GM21723 (cell line): ENCODE measurements around the gene GIPC1.
A peak's percentile ranks its signal among the peaks of the same experiment; 100 is the strongest.
"Not testable (repeated sequence)": the region's sequence is repeated elsewhere in the genome, so short reads cannot be mapped to it uniquely, and the experiment has no call there.

ENCODE experiments used
- ATAC-seq: cut with Tn5 transposase; IDR thresholded peaks from one replicate; pipeline ENCODE4 v1.9.1; 2021; ENCODE audit warnings: mild to moderate bottlenecking, moderate library complexity; ENCODE audit not compliant: unreplicated experiment

The GIPC1 gene

DNA sequence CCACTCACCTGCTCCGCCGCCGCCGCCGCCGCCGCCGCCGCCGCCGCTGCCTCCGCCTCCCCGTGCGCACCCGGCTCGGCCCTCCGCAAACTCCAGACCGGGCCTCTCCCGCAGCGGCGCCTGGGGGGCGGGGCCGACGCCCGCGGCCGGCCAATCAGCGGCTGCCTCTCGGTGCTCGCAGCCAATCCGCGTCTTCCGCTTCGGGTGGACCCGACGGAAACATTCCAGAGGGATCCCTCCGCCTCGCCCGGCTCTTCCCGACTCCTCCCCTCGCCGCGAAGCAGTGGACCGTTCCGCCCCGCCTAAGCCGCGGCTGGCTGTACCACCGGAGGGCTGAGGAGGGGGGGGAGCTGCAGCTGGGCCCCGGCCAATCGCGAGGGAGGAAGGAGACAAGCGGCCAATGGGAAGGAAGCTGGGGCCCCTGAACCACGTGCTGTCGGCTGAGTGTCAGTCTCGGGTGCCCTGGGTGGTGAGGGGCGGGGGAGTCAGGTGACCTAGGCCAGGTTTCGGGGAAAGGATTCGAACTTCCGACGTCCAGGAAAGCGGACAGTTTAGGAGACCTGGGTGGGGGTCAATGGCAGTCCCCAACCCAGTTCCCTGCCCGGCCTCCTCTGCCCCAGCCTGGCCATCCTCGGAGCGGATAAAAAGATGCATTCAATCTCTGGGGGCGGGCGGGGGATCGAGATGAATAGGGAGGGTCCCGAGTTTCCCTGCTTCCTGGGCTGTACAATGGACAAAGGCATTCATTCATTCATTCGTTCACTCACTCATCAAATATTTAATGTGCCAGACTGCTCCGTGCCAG is at the start of gene GIPC1:
GIPC1 (minus strand) TSS at position 99 of the 805 bp plus-strand sequence. CDS start 13,151 bp downstream, outside the sequence.
- peak; percentile 80 for ATAC-seq

GRCh38 chr19:14545716-14546082 is 49.8 kb upstream of the GIPC1 start:
- ATAC-seq: no peak

DNA sequence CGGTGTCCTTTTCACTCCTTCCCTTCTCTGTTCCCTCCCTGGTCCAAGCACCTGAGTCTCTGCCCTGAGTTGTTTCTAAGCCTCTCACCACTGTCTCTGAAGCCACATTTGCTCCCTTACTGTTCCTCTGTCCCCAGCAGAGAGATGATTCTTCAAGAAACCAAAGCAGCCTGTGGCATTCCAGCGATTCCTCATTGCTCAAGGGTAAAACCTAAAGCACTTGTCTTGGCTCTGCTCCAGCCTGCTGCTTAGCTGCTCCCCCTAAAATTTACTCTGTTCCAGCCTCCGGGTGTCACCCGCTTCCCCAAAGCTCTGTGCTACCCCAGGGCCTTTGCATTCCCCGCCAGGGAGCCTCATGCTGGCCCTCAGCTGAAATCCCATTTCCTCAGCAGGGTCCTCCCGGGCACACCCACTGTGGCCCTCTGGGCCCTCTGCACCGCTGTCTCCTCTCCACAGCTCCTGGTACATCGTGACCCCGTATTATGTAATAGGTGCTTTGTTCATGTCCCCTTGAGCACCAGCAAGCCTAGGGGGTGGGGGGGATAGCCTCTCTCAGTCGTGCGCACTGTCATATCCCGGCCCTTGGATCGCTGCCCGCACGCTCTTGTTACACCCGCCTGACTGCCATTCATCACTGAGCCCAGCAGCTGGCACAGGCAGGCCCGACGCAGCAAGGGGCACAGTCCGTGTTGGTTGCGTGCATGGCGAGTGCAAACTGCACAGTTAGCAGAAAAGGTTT is 49.2 kb upstream of the GIPC1 start:
- ATAC-seq: no peak

- ATAC-seq: no peak
Measured at GRCh38 chr19:14544047-14544446, 48.1 kb upstream of the GIPC1 start.

- ATAC-seq: no peak
Measured at GRCh38 chr19:14542711-14543328, 46.9 kb upstream of the GIPC1 start.

DNA sequence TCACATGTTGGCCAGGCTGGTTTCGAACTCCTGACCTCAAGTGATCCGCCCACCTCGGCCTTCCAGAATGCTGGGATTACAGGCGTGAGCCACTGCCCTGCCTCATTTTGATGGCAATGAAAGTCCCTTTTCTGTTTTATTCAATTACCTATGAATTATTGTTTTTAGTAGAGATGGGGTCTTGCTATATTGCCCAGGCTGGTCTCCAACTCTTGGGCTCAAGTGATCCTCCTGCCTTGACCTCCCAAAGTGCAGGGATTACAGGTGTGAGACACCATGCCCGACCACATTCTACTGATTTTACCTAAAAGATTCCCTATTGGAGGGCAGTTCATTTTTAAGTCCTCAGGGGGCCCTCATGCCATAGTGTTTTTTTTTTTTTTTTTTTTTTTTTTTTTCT is 46.1 kb upstream of the GIPC1 start:
- ATAC-seq: not testable (repeated sequence)

- no peak for ATAC-seq
Measured at GRCh38 chr19:14540741-14541525, 45.0 kb upstream of the GIPC1 start.

DNA sequence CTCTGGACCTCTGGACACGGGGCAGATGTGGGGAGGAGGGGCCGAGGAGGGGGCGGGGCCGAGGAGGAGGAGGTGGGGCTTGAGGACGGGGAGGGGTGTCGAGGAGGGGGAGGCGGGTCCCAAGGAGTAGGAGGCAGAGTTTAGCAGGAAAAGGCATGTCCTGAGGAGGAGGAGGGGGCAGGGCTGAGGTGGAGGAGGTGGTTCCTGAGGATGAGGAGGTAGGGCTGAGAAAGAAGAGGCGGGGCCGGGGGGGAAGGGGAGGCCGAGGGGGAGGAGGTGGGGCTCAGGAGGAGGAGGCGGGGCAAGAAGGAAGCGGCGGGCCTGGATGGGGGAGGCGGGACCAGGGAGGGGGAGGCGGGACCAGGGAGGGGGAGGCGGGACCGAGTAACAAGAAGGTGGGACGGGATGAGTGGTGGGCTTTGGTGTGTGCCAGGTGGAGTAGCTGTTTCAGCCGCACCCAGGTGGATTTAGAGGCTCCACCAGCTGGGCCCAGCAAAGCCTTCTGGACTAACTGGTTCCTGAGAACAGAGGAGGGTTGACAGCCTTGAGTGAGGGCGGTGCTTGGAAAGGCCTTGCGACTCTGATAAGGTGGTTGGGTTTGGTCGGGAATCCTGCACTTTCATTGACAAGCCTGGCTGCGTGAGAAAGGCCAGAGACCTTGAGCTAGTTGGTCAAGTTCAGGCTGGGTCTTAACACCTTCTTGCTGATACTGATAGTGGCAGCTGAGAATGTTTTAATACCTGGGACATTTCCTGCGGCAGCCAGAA is 41.2 kb upstream of the GIPC1 start:
- no peak for ATAC-seq

DNA sequence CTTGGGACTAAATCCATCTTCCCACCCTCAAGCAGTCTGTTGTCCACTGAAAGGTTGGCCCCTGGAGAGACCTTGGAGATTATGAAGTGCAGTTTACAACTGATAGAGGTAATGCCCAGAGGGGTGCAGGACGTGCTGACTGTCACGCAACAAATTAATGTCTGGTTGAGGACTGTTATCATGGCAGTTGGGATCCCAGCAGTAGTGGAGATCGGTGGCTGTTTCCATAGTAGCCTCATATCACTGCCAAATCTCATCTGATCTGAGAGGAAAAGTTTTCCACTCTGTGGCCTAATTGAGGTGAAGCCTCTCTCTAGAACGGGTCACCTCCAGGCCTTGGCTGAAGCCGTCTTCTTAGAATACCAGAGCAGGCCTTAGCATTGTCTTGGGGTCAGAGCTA is 37.5 kb upstream of the GIPC1 start:
- ATAC-seq: no peak

- no peak for ATAC-seq
Measured at GRCh38 chr19:14530506-14530905, 34.6 kb upstream of the GIPC1 start.

- ATAC-seq: no peak
Measured at GRCh38 chr19:14530005-14530348, 34.0 kb upstream of the GIPC1 start.

DNA sequence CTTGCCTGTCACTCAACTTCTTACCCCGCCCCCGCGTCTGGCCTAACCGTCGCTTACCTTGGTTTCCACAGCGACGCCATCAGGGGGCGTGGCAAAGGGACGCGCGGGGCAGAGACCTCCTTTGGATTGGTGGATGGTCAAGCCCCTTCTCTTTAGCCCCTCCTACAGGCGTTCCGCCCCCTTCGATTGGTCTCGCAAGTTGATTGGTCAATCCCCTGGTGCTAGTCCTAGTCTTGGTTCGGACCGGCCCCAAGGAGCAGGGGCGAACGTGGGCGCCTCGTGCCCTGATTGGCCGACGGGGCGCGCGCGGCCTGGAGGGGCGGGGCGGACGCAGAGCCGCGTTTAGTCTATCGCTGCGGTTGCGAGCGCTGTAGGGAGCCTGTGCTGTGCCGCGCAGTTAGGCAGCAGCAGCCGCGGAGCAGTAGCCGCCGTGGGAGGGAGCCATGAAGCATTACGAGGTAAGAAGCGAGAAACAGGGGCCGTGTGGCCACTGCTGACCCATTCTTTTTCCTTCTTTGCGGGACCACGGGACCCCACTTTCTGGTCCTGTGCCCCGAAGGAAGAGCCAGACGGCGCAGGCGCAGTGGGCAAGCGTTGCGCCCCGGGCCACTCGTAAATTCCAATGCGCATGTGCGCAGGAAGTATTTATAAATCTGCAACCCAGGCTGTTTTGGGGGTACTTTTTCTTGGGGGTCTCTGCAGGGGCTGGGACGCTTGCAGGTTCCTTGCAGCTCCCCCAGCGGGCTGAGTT is 33.5 kb upstream of the GIPC1 start, which contains the start of gene TECR:
TECR (plus strand) TSS at position 341 of the 751 bp plus-strand sequence; CDS start at position 444, 103 bp downstream.
- peak; percentile 94 for ATAC-seq

DNA sequence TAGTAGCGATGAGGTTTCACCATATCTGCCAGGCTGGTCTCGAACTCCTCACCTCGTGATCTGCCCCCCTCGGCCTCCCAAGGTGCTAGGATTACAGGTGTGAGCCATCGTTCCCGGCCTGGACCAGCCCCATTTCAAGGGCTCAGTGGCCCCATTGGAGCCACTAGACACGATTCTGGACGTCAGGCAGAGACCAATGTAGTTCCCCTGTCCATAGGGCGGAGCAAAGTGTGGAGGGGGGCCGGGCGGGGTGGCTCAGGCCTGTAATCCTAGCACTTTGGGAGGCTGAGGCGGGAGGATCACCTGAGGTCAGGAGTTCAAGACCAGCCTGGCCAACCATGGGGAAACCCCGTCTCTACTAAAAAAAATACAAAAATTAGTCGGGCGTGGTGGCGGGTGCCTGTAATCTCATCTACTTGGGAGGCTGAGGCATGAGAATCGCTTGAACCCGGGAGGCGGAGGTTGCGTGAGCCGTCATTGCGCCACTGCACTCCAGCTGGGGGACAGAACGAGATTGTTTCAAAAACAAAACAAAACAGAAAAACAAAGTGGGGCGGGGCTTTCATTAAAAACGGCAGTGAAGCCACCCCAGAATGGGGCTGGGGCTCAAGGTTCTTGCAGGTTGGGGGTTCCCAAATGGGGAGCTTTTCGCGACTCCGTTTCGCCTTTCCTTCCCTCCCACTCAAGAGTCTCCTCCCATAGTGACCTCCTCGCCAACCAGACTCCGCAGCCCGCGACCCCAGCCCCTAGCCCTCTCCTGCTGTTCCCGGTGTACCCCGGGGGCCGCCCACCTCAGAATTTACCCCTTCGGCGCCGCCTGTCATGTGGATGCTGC is 32.7 kb upstream of the GIPC1 start:
- ATAC-seq: no peak

GRCh38 chr19:14526423-14526822 is 30.5 kb upstream of the GIPC1 start:
- no peak for ATAC-seq

DNA sequence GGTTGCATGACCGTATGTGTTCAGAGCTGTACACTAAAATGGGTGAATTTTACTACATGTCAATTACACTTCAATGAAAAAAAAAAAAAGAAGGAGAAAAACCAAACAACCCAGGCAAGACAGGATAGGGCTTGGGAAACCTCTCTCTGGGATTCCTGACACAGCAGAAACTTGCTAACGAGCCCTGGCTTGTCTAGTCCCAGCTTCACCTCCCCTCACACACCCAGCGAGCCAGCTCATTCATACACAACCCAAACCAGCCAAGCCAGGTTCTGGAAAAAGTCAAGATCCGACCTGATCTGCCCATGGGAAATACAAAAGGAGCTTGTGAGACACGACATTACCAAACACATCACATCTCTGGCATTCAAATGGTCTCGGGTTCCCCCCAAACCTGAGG is 29.8 kb upstream of the GIPC1 start:
- no peak for ATAC-seq

DNA sequence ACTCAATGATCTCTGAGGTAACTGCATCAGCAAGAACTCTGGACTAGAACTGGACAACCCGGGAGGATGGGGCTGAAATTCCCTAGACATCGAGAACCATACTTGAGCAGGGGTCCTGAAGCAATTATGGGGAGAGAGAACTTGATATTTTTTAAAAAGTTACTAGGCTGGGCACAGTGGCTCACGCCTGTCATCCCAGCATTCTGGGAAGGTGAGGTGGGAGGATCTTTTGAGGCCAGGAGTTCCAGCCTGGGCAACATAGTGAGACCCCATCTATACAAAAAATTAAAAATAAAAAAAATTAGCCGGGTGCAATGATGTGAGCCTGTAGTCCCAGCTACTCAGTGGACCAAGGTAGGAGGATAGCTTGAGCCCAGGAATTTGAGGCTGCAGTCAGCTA is 24.6 kb upstream of the GIPC1 start:
- no peak for ATAC-seq

DNA sequence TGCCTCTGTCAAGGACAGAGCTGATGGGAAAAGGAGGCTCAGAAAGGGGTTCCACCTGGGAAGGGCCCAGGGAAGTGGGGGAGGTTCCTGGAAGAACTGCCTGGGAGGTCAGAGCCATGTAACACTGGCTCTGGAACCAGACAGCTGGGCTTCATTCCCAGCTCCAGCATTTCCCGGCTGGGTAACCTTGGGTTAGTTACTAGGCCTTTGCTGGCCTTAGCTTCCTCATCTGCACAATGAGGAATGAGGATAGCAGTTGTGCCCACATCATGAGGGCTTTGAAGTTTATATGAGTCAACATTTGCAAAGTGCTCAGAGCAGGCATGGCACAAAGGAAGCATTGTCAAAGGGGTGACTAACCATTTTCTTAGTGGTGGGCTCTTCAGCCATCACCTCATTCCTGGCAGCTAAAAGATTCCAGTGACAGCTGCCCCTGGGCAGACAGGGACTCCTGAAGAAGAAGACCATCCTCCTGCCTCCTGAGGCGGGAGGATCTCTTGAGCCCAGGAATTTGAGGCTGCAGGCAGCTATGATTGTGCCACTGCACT is 24.0 kb upstream of the GIPC1 start:
- no peak for ATAC-seq

GRCh38 chr19:14519245-14519859 is 23.4 kb upstream of the GIPC1 start:
- ATAC-seq: no peak
